Pulmonary artery endothelial cell (primary cell): Measurements from ENCODE around the gene SLC23A2. TPM values are rescaled to one million over a fixed set of nuclear protein-coding genes. Genes with fewer than 3 reads are reported as not detected.

ENCODE experiments used
- DNase-seq: peaks from one replicate; pipeline ENCODE4 v3.0.0-alpha.2; 2011; ENCODE audit warnings: low read depth, low spot score
- total RNA-seq: library from RNA; depleted of rRNA; stranded (reverse); fragments of >200 nt; gene quantifications from 2 replicates; pipeline ENCODE4 v1.2.3, GENCODE V29; 2014

Gene SLC23A2
- total RNA-seq, 1 donor from 2014 or later = 13.4 TPM

DNA sequence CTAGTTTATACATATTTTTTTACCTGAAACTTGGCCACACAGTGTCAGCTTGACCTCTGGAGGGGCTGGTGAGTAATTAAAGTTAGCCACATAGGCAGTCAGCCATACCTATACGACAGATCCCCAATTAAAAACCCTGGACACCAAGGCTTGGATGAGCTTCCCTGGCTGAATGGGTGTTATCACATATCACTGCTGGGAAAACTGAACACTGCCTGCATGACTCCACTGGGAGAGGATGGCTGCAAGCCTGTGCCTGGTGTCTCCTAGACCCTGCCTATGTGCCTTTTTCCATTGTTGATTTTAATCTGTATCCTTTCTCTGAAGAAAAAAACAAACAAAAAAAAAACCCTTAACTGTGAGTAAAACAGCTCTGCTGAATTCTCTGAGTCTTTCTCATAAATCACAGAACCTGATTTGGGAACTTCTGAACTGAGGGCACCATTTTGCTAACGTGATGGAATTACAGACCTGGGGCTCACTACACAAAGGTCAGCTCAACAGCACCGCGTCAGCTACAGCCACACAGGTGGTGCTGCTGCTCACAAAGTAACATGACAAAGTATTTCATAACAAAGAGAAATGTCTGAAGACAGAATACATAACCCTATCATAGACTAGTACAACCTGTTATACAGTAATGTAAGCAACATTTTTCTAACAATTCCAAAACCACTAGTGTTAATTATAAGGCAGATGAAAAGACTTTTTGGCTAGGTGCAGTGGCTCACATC, 97.0 kb downstream of the SLC23A2 start:
- no peak for DNase-seq

DNA sequence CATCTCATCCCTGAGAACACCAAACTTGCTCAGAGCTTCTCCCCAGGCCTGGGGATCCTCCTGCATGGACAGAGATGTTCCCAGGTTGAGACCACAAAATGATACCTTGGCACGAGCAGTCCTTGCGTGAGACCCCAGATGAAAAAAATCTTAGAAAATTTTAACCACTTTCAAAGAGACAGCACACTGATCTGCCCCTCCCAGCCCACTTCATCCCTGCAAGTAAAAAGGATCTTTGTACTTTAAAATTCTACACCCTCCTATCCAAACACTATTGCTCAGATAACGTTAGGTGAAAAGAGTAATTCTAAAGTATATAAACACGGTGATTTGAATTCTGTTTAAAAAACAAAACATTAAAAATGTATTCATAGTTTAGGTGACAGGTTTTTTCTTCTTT, 98.5 kb downstream of the SLC23A2 start:
- no peak for DNase-seq

DNA sequence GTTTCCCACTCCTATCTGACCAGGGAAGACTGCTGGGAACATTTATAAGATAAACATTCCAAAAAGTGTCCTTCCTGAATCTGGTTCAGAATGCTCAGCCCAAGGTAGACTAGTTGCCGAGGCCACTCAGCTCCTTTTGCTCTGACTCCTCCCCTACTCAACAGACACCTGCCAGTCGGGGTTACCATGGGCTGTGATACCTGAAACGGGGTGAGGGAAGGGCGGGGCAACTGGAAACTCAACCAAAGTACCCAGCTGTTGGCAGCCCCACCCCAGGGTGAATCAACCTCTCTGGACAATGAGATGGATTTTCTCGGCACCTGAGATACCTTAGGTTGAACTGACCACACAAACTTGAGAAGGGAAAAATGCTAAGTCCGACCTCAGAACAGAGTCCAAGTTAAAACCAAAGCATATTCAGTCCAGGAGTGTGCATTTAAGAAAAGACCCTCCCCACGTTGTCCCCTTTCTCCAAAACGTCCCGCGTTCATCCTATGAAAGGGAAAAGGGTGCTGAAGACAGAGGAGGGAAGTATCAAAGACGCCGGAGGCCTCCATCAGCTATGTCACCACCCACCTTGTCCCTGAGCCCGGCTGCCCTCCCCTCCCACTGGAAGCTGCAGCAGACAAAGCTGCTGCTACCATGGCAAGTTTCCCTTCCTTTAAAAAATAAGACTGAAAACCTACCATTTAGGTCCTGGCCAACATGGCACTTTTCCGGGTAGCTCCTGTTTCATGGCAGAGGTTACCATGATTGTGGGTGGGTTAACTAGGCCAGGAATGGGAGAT, 100.1 kb downstream of the SLC23A2 start:
- no peak for DNase-seq

DNA sequence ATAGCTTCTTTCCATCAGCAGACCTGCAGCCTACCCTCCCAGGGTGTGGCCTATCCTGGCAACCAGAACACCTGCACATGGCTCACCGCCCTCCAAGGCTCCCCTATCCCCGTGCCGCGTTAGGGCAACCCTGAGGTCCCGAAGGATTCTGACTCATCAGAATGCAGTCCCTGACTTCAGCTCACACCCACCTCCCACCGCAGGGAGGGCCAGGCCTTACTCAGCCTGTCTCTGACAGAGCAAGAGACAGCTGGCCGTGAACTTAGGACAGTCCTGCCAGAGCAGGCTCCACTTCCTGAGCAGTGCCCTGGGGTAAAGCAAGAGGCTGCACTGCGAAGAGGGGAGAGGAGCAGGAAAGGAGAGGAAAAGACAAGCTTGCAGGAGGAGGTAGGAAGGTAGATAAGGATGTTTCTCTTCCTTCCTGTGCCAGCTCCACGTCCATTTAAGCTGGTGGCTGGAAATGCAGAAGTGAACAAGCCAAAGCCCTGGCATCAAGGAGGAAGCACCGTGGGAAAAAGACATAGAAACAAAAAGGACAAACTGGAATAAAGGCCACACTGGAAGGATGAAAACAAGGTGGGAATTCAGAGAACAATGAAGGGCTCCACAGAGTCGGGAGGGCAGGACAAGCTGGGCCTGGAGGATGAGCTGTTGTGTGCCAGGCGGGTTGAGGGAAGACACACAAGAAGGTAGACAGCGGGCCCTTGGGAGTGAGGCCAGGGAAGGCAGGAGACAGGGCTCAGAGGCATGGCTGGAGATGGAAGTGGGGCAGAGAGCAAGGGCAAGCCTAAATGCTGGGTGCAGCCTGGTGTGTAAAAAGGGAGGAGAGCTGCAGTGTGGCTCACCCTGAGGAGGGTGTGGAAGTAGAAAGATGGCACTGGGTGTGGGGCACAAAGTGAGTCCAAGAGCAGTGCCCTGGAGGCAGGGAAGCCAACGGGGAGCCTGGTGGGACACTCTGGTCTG, 102.7 kb downstream of the SLC23A2 start:
- no peak for DNase-seq

DNA sequence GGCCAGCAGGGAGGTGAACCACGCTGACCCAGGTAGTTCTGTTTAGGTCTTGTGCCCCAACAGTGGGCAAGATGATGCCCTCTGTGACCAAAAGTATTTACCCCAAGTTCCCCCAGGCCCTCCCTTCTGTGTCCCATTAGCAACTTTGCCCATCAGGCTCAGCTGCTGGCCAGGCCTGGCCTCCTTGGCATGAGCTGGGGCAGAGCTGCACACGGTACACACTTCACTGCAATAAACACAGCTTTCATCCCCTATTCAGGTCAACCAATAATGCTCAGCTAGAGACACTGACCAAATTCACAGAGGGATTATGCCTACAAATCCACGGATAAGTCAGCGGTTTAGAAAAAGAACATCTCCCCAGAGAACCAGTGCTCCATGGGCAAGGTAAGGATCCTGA, 103.7 kb downstream of the SLC23A2 start:
- DNase-seq = no peak

DNA sequence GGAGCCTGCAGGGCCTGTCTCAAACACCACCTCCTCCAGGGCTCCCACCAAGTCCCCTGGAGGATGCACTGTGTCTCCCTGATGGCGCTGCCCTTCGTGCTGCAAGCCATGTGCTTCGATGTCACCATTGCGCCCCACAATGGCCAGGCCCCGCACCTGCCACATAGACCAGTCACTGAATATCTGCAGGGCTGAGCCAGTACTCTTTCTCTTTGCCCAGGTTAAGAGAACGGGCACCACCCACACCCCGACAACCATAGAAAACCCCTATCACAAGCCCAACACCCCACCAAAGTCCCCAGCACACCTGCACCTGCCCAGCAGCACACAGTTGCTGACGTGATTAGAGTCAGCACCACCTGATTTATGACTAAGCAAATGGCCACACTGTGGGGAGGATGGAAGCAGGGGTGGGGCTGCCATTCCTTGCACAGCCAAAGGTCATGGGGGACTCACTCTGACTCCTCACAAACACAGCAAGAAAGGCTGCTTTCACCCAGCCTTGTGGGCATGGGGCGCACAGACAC, 104.3 kb downstream of the SLC23A2 start:
- no peak for DNase-seq

DNA sequence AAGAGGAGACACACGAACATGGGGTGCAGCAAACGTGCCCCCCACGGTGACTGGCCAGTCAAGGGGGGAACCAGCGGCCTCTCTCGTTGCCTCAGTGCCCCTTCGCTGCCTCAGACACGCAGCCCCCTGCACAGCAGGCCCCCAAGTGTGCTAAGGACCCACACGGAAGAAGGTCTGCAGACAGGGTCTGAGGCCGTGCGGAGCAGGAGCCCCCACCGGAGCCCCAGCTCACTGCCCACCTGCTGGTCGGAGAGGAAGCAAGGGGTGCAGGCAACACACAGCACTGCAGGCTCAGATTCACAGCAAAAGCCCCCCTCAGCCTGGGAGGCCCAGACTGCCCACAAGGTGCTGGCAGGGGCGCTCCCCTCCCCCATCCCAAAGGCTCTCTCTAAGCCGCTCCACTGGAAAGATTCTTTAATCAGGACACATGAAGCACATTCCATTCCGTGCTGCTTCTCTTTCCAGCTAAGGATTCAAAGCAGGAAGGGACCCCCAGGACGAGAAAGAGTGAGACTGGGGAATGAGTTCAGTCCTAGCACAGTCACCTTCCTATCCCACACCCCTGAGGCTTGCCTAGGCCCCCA, 105.1 kb downstream of the SLC23A2 start:
- DNase-seq = no peak

DNA sequence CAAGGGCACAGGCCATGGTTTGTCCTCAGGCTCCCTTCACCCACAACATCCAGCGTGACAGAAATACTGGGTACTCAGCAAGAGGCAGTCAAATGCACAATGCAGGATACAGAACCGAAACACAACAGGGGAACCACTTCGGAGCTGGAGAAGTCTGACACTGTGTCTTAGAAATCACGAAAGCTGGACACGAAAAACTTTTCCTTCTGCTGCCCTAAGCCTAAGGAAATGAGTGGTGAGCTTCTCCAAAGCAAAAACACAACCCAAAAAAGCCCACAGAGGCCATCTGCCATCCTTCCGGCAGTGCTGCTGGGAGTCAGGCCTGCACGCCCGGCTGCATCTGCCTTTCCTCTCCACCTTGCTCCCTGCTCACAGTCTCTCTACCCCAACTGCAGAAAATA, 106.3 kb downstream of the SLC23A2 start:
- no peak for DNase-seq

DNA sequence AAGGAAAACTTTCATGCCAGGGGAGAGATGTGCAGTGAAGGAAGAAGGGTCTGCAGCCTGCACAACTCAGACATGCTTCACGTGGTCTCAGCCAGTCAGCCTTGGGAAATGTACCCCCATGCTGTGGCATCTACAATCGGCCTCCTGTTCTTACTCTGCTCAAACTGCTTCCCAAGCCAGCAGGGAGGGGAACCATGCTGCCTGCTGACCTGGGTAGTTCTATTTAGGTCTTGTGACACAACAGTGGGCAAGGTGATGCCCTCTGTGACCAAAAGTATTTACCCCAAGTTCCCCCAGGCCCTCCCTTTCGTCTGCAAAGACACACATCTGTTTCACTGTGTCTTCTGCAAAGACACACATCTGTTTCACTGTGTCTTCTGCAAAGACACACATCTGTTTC, 106.9 kb downstream of the SLC23A2 start:
- no peak for DNase-seq

DNA sequence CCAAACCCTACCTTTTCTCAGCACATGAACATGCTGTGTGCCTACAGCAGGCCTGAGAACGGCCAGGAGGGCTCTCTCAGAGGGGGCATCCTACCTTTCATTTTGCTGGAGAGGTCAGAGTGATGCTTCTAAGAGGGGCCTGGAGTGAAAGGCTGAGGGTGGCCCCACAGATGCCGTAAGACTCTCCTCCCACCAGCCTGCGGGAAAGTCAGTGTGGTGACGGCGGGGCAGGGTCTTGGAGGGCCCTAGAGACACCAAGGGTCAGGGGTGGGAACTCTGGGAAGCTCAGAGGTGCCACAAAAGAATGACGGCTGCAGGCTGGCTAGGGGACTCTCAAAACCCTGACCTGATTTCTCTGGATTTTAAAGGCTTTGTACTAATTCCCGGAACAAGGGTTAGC, 107.6 kb downstream of the SLC23A2 start:
- DNase-seq = no peak

DNA sequence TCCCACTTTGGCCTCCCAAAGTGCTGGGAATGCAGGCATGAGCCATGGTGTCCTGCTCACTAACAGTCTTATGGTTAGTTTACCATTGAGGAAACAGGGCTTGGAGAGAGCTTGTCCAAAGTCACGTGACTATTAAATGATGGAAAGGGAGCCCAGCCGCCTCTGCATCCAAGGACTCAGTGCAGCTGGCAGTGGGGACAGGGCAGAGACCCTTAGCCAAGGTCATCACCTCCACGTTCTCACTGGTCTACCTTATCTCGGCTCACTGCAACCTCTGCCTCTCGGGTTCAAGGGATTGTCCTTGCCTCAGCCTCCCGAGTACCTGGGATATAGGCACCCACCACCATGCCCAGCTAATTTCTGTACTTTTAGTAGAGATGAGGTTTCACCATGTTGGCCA, 109.3 kb downstream of the SLC23A2 start:
- DNase-seq = no peak

DNA sequence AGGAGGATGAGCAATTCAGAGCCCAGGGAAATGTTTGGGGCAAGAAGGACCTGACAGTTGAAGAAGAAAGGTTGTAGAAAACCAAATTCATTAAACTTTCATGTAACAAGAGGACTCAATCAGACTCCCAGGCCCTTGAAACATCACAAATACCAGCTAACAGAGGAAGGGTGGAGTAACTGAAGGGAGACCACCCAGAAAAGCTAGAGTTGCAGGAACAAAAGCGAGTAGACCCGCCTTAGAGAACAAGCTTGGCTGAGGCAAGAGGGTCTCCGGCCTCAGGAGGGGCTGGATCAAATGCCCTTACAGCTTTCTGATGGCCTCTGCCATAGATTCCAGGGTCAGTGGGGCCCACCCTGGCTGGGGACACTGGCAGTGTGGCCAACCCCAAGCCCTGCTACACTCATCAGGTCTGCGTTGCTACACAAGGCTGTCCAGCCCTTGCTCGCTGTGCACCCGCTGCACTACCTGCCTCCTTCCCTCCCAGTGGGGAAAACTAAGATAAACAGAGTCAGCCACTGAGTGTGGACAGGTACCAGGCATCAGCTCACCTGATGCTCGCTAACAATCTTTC, 110.0 kb downstream of the SLC23A2 start:
- no peak for DNase-seq

DNA sequence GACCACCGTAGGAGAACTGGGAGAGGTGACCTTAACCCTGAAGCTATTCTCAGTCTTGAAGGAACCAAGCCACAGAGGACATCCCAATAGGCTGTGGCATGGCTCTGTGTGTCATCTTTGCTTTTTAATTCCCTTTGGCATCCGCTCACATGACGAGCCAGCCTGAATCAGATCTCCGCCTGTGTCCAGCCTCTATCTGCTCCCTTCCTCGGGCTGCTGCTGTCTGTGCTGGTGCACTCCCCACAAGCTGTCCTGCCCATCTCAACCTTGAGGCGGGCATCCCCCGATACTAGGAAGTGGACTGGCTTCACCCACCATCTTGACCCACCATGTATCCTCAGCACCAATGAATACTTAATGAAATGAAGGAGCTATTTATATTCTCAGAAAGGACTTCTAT, 111.9 kb downstream of the SLC23A2 start:
- DNase-seq = no peak

DNA sequence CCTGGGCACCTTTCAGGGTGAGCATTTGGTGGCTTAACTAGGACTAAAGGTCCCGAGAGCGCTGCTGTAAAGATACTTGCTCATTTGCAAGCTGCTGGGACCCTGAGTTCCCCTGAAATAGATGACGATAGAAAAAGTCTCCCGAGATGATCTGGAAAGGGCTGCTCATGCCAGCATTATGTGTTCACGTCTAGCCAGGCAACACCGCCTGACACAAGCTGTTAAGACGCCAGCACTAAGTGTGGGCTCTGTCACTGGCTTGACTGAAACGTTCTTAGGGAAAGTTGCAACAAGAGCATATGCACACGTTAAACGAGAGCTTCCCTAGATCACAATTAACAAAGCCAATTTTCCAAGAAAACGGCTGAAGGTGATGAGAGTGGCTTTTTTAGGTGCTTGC, 113.7 kb downstream of the SLC23A2 start:
- no peak for DNase-seq

DNA sequence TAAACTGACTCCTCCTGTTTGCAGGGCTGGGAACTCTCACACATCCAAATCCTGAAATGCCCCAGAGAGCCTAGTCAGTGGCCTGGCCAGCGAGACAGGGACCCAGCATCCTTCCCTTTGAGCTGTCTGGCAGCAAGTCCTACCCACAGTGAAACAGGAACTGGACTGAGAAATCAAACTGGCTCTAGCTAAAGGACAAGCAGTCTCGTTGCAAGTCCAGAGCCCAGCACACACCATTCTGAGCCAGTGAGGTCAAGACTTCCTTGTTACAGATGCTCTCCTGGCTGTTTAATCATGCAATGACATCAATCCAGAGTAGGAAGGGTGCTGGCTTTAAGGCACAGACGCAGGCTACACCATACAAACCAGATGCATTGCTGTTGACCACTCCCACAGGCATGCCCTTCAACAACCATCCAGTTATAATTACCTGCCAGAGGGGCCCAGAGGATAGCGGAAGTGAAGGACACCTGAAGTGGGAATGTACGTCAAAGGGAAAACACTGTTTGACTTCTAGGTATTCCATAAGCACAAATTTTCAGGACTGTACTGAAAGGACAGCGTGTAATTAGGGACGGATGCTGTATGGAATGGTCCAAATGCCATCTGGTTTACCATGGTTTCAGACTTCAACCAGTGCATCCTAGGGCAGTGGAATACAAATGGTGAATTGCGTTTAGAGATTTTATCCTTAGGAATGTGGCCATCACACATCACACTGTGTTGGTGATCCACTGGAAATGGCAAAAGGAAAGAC, 114.4 kb downstream of the SLC23A2 start:
- no peak for DNase-seq

DNA sequence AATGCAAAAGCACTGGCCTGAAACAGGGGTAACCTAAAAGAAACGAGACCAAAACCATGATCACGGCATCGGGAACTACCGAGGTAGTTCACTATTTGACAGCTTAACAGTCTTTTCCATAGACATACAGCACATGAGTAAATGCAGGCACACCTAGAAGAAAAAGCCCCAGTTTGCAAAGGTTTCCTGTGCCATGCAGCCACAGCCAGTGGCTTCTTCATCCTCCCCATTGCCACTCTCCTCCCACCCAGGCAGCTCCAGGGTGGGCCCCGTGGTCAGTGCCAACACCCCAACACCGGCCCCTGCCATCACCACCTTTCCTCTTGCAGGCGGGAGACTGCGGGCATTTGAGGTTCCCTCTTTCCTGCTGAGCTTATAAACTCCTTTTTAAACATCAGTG, 115.4 kb downstream of the SLC23A2 start:
- no peak for DNase-seq

DNA sequence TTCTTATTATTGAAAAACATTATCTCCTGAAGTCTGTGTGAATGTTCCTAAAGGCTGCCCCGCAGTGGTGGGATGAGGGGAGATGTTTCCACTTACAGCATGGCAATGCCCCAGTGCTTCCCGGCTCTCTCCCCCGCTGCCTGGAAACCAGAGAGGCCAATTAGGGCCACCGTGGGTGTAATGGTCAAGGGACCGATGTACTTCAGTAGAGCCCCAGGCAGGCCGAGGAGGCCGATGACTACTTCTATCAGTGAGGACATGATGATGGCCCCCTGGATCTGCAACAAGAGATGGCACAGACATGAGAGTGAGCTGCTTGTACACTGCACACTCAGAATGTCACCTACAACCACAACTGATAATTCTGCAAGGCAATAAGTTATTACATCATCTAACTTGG, 117.8 kb downstream of the SLC23A2 start:
- no peak for DNase-seq

DNA sequence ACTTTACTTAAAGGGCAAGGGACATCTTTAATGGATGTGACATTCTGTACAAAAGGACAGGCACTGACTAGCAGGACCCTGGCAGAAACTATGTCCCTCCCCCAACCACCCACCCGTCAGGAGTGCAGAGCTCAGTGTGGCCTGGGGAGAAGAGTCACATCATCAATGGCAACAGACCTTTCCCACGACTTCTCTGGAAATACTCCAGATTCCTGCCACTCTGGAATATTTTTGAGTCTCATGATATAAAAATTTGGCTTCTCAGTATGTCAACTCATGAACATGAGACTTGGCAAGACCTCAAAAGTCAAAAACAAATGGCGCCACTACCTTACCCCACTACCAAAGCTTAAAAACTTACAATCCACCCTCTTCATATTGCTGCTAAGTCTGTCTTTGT, 118.3 kb downstream of the SLC23A2 start:
- DNase-seq = no peak

DNA sequence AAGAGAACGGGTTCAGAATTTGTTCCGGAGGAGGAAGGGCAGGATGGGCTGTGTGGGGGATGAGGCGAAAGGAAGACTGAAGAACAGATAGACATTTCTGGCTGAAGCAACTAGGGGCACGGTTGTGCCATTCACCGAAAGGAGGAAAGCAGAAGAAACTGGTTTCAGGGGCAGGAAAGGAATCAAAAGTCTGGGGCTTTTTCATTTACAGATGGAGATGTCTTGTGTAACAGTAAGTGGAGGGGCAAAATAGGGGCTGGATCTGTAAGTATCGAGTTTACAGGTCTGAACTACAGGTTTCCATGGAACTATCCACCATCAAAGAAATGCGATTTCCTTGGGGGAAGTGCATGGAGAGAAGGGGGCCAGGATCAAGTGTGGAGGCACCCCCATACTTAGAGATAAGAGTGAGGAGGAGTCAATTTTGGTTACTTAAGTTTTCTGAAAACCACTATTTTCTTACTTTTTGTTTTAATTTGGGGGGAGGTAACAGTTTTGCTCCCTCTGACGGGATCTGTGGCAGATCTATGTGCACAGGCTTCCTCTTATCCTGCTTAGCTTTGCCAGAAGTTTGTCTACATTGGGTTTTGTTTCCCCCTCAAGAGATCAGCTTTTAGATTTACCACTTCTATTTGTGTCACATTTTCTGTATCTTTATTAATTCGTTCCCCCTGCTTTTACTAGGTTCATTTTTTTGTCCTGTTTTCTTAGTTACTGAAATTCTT, 120.1 kb downstream of the SLC23A2 start:
- DNase-seq = no peak

DNA sequence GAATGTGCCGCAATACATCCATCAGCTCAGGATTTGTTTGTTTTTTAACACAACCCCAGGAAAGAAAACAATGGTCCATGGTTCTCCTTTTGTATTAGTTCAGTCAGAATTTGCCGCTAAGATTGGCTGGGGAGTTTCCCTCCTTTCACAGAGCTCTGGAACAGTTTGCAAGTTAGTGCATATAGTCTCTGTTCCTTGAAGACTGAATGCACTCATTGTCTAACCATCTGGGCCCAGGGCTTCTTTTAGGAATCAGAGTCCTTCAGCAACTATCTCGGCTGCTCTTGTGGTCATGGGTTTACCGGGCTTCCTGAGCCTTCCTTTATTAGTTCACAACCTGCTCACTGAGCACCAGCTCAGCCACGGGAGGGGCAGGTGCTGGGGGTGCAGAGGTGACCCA, 121.3 kb downstream of the SLC23A2 start:
- DNase-seq = no peak
